Spleen (tissue), 11 donors: ENCODE data around the gene CDH15. TPM values are rescaled to one million over a fixed set of nuclear protein-coding genes. Genes with fewer than 3 reads are reported as not detected.

Experiments
- DNase-seq: peaks from one replicate; pipeline ENCODE4 v3.0.0-alpha.2; 2020
- H3K27ac ChIP-seq, 8 donors: fragments of 200-600 bp; sonication (generic) in 7 of 8; 1 replicate in 4 of 8; 2 replicates in 4 of 8; pipeline versions ENCODE4 v1.5.0 to v1.8.0; 2016 to 2021; ENCODE audit warnings: inconsistent platforms in 4 of 8, mild to moderate bottlenecking in 4 of 8, moderate library complexity in 1 of 8
- H3K27me3 ChIP-seq, 7 donors: fragments of 200-600 bp; sonication (generic) in 6 of 7; replicated peaks in 1 of 7; 1 replicate in 4 of 7; 2 replicates in 3 of 7; pipeline versions ENCODE4 v1.5.0 to v1.8.0; 2016 to 2021; ENCODE audit warnings: inconsistent platforms in 3 of 7, mild to moderate bottlenecking in 1 of 7
- H3K36me3 ChIP-seq, 6 donors: fragments of 200-600 bp; sonication (generic) in 5 of 6; 1 replicate in 4 of 6; 2 replicates in 2 of 6; pipeline versions ENCODE4 v1.5.0 to v1.8.0; 2016 to 2021; ENCODE audit warnings: inconsistent platforms in 2 of 6
- H3K4me1 ChIP-seq, 6 donors: fragments of 200-600 bp; sonication (generic) in 5 of 6; 1 replicate in 3 of 6; 2 replicates in 3 of 6; pipeline versions ENCODE4 v1.5.0 to v1.8.0; 2016 to 2021; ENCODE audit warnings: inconsistent platforms in 3 of 6
- H3K4me3 ChIP-seq, 8 donors: fragments of 200-600 bp; sonication (generic) in 7 of 8; 1 replicate in 4 of 8; 2 replicates in 4 of 8; pipeline versions ENCODE4 v1.5.0 to v1.8.0; 2016 to 2021; ENCODE audit warnings: inconsistent platforms in 4 of 8, mild to moderate bottlenecking in 4 of 8, moderate library complexity in 2 of 8
- H3K9me3 ChIP-seq, 8 donors: fragments of 200-600 bp; sonication (generic) in 7 of 8; 1 replicate in 4 of 8; 2 replicates in 4 of 8; pipeline versions ENCODE4 v1.5.0 to v1.8.0; 2016 to 2021; ENCODE audit warnings: inconsistent platforms in 4 of 8
- POLR2A ChIP-seq, 3 donors: fragments of 450-650 bp; IDR thresholded peaks; one replicate each; pipeline ENCODE4 v1.5.1; 2017; ENCODE audit warnings: antibody characterized with exemption in 3 of 3, mild to moderate bottlenecking in 1 of 3
- POLR2AphosphoS5 ChIP-seq, 3 donors: sonication (generic); formaldehyde crosslinking; IDR thresholded peaks; one replicate each; pipeline ENCODE4 v1.5.1; 2017; ENCODE audit warnings: antibody characterized with exemption in 3 of 3
- WGBS, 5 donors: extraction: QIAGEN DNeasy Blood & Tissue Kit in 3 of 5; methylation state at CpG; one replicate each; pipeline versions ENCODE4 v1.1.5 to v1.1.7; 2013 to 2018; 5-methylcytosine and 5-hydroxymethylcytosine counted together
- intact Hi-C: fragments of 100-400 bp; cut with DNase I; formaldehyde crosslinking; loops from one replicate; pipeline ENCODE4 v1.15.0; 2023; ENCODE audit warnings: low total_unique reads
- polyA plus RNA-seq, 3 donors: library from polyadenylated mRNA; stranded (reverse); fragments of 200-250 nt; gene quantifications; one replicate each; pipeline ENCODE4 v1.2.1, GENCODE V29; 2013
- total RNA-seq, 7 donors: library from RNA; depleted of rRNA in 3 of 7; stranded (reverse); fragments of >200 nt in 3 of 7; fragmentation: NEBNext Ultra II Directional in 4 of 7; extraction: Animal tissue kit (Norgen Biotek cat#: 25700) in 4 of 7; gene quantifications; one replicate each; pipeline versions ENCODE4 v1.1.0 to v1.2.1, GENCODE V29; 2016 to 2021
- TF ChIP-seq, protein P1 (sequence below), 11 experiments: fragments of 200-600 bp in 7 of 11; fragments of 450-650 bp in 4 of 11; sonication (generic) in 4 of 11; IDR thresholded peaks in 8 of 11; conservative IDR thresholded peaks in 3 of 11; 1 replicate in 7 of 11; 2 replicates in 4 of 11; pipeline versions ENCODE4 v1.4.0 to v1.8.0; 2016 to 2021; ENCODE audit warnings: antibody characterized with exemption in 11 of 11, inconsistent platforms in 4 of 11, mild to moderate bottlenecking in 1 of 11
- donor health status: healthy with polysubstance abuse.
- donor health status: DM: no; HTN: no; CAD: no; lungs with moderate emphysema.
- donor health status: DM: no; HTN: no; CAD: no.
- donor health status: Bipolar disorder and iron deficiency.
- donor health status: healthy.
- donor health status: DM: no; HTN: no; CAD: no.
- donor health status: DM: yes; HTN: yes; CAD: no.

CDH15 gene
- total and polyA plus RNA-seq, 10 donors: 0.14 to 7.4 (median 1.2) TPM

DNA sequence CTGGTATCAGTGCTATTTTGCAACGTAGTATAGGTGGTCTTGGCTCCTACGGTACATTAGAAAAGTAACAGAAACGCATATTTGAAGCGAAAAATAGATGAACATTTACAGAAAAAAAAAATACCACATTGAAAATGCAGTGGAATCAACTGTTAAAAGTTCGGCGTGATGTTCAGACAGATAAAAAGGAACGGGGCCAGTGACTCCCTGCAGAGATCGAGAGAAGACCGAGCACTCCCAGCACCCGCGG, 45.5 kb downstream of the CDH15 start:
- WGBS, 5 donors: 0 to 2% (median 1%) methylated on average over 11 of the region's 11 CpGs
- Histone ChIP-seq H3K9me3 (no peaks in the 10 kb centered on the region), H3K36me3 (peaks cover 0 to 22% (median 9%) of the 10 kb centered on the region in 6 donors), H3K27ac (peak overlapping the region; percentile 95 to 99 (median 96)), H3K27me3 (no peaks in the 10 kb centered on the region), H3K4me1 (peaks cover 19 to 62% (median 33%) of the 10 kb centered on the region in 6 donors), H3K4me3 (peak overlapping the region; percentile 86 to 100 (median 98))
- TF ChIP-seq, protein P1, sequence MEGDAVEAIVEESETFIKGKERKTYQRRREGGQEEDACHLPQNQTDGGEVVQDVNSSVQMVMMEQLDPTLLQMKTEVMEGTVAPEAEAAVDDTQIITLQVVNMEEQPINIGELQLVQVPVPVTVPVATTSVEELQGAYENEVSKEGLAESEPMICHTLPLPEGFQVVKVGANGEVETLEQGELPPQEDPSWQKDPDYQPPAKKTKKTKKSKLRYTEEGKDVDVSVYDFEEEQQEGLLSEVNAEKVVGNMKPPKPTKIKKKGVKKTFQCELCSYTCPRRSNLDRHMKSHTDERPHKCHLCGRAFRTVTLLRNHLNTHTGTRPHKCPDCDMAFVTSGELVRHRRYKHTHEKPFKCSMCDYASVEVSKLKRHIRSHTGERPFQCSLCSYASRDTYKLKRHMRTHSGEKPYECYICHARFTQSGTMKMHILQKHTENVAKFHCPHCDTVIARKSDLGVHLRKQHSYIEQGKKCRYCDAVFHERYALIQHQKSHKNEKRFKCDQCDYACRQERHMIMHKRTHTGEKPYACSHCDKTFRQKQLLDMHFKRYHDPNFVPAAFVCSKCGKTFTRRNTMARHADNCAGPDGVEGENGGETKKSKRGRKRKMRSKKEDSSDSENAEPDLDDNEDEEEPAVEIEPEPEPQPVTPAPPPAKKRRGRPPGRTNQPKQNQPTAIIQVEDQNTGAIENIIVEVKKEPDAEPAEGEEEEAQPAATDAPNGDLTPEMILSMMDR (IDR thresholded peaks at IDR 0.05 in 8 of 11, conservative IDR thresholded peaks at IDR 0.05 in 3 of 11): no peak
- TF ChIP-seq POLR2AphosphoS5 (IDR thresholded peaks at IDR 0.05) (no peak), POLR2A (IDR thresholded peaks at IDR 0.05) (no peak)
- no peak for DNase-seq
- intact Hi-C loops: loop anchor here (10.0 kb wide), 2 partner anchors 272 to 482 kb away; no protein-coding TSS in a partner anchor

DNA sequence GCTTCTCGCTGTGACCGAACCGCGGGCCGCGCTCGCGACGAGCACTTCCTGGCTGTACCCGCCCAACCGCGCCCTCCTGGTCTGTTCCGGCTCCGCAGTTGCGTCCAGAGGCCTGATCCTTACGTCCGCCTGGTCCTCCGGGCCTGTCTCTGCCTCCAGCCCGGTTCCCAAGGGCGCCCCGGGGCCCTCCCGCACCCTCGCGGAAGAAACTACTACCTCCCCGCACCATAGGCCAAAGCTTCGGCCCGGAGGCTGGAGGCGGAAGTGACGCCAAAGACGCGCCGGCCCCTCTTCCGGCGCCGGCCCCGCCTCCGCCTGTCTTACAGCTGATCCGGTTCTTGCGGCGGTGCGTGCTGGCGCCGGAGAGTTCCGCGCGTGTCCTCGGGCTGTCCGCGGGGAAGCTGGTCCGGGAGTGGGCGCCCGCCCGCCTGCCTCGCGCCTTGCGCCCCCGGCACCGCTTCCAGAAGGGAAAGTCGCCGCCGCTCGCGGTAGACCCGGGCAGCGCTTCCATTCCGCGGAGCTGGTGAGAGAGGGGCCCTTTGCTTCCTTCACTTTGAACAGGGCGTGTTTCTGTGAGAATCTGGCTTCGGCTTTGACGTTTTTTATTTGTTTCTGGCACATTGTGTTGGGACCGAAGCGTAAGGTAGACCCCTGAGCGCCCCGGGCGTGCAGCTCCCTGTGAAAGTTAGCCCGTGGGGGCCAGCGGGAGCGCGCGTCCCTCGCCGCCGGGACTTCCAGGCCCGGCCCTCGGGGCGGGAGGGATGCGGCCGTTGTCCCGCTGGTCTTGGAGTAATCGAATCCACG, 46.0 kb downstream of the CDH15 start, which contains the start of gene ZNF778:
ZNF778 (plus strand) TSS at position 316 of the 804 bp plus-strand sequence. CDS start 3,425 bp downstream, outside the sequence.
- Histone ChIP-seq H3K4me1 (peaks cover 19 to 62% (median 33%) of the 10 kb centered on the region in 6 donors), H3K9me3 (no peaks in the 10 kb centered on the region), H3K27ac (peak within 1 kb of the TSS; percentile 95 to 99 (median 96)), H3K4me3 (peak within 1 kb of the TSS; percentile 86 to 100 (median 98)), H3K36me3 (peaks cover 0 to 28% (median 15%) of the 10 kb centered on the region in 6 donors), H3K27me3 (no peaks in the 10 kb centered on the region)
- peak; percentile 96 for DNase-seq
- 0% methylated on average over 57 to 91 of the region's 91 CpGs for WGBS, 5 donors
- intact Hi-C loops: loop anchor here (10.0 kb wide), 2 partner anchors 273 to 483 kb away; no protein-coding TSS in a partner anchor
- TF ChIP-seq POLR2AphosphoS5 (IDR thresholded peaks at IDR 0.05) (peak; percentile 93 to 96 (median 95)), POLR2A (IDR thresholded peaks at IDR 0.05) (peak in 2 of 3 donors; percentile 3 to 48)
- TF ChIP-seq, protein P1 (IDR thresholded peaks at IDR 0.05 in 8 of 11, conservative IDR thresholded peaks at IDR 0.05 in 3 of 11): peak in 4 of 11 experiments; percentile 5 to 40 (median 16)

DNA sequence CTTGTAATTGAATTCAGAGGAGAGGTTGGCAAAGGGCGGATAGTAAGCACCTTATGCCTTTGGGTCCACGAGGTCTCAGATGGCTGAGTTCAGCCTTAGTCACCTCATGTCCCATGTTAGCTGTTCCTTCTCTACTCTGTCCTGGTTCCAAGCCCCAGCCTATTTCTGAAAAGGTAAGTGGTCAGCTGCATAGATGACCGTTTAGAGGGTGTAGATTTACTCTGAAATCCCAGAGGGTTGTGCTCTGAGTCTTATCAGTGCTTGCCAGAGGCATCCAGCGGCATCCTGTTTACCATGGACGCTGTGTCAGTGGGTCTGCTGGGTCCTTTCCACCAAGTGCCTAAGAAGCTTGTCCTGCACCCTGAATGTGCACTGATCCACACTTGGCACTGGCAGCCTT, 47.8 kb downstream of the CDH15 start:
- TF ChIP-seq, protein P1 (IDR thresholded peaks at IDR 0.05 in 8 of 11, conservative IDR thresholded peaks at IDR 0.05 in 3 of 11): no peak
- TF ChIP-seq POLR2A (IDR thresholded peaks at IDR 0.05) (no peak), POLR2AphosphoS5 (IDR thresholded peaks at IDR 0.05) (no peak)
- H3K4me3 ChIP-seq: no peak overlapping the region
- no peak overlapping the region for H3K27ac ChIP-seq
- intact Hi-C loops: loop anchor here (10.0 kb wide), 2 partner anchors 275 to 485 kb away; no protein-coding TSS in a partner anchor
- no peaks in the 10 kb centered on the region for H3K9me3 ChIP-seq
- H3K36me3 ChIP-seq: peaks cover 4 to 45% (median 30%) of the 10 kb centered on the region in 6 donors
- no peak for DNase-seq
- peaks cover 19 to 62% (median 33%) of the 10 kb centered on the region in 6 donors for H3K4me1 ChIP-seq
- 65 to 78% (median 69%) methylated on average over 5 of the region's 5 CpGs for WGBS, 5 donors
- no peaks in the 10 kb centered on the region for H3K27me3 ChIP-seq

DNA sequence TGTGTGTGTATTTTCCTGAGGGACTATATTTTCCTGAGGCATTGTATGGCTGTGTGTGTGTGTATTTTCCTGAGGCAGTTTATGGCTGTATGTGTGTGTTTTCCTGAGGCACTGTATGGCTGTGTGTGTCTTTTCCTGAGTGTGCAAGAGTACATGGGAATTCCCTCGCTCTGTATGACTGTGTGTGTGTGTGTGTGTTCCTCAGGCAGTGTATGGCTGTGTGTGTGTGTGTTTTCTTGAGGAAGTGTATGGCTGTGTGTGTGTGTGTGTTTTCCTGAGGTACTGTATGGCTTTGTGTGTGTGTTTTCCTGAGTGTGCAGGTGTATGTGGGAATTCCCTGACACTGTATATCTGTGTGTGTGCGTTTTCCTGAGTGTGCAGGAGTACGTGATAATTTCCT, 50.1 kb downstream of the CDH15 start:
- TF ChIP-seq POLR2AphosphoS5 (IDR thresholded peaks at IDR 0.05): no peak
- no peak for TF ChIP-seq POLR2A (IDR thresholded peaks at IDR 0.05)
- TF ChIP-seq, protein P1 (IDR thresholded peaks at IDR 0.05 in 8 of 11, conservative IDR thresholded peaks at IDR 0.05 in 3 of 11): no peak
- WGBS, 5 donors: 77 to 91% (median 84%) methylated on average over 3 of the region's 3 CpGs
- no peak for DNase-seq

More for the DNA sequence above, 50.1 kb downstream of the CDH15 start:
- no peak overlapping the region for H3K4me3 ChIP-seq
- H3K9me3 ChIP-seq: peaks cover 0 to 8% (median 3%) of the 10 kb centered on the region in 8 donors
- no peak overlapping the region for H3K27ac ChIP-seq
- H3K4me1 ChIP-seq: peaks cover 12 to 41% (median 22%) of the 10 kb centered on the region in 6 donors
- no peaks in the 10 kb centered on the region for H3K27me3 ChIP-seq
- H3K36me3 ChIP-seq: peaks cover 4 to 68% (median 48%) of the 10 kb centered on the region in 6 donors
- intact Hi-C loops: no loop called here
